ENCODE results near the gene BEND2. TPM values are rescaled to one million over a fixed set of nuclear protein-coding genes. Genes with fewer than 3 reads are reported as not detected.

BEND2 gene
- total and polyA plus RNA-seq, 2 experiments from 2014 or later = not detected

DNA sequence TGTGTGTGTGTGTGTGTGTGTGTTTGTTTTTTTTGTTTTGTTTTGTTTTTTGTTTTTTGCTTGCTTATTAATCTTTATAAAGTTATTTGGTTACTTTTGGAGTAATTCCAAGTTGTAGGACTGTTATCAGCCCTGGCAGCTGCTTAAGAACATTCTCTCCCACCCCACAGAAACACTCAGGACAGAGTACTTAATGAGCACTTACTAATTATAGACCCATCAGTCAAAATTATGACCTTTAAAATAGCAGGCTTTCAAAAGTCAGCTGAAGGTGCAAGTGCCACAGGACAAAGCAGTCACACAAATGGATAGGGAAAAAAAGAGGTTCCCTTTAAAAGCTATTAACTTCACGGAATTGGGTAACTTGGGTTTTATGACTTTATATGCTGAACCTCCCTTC lies 69.0 kb downstream of the BEND2 start:
- Histone ChIP-seq H2AFZ (no peak overlapping the region), H3K36me3 (replicated peaks; ENCODE audit: insufficient read depth, low read depth) (no peaks in the 10 kb centered on the region), H3K4me1 (ENCODE audit: insufficient read depth) (no peaks in the 10 kb centered on the region), H3K9me2 (replicated peaks; ENCODE audit: insufficient read depth) (peaks cover 3% of the 10 kb centered on the region), H3K27me3 (no peaks in the 10 kb centered on the region), H3K4me3 (no peak overlapping the region), H3K27ac (no peak overlapping the region), H3K79me2 (no peaks in the 10 kb centered on the region), H3K9me3 (ENCODE audit: low read depth) (no peaks in the 10 kb centered on the region), H4K20me1 (ENCODE audit: insufficient read depth, poor library complexity, severe bottlenecking) (no peaks in the 10 kb centered on the region), H3K4me2 (no peak overlapping the region)
- TF ChIP-seq EZH2phosphoT487 (IDR thresholded peaks at IDR 0.05; ENCODE audit: low read depth, severe bottlenecking, unreplicated experiment) = no peak
- TF ChIP-seq, protein P1, sequence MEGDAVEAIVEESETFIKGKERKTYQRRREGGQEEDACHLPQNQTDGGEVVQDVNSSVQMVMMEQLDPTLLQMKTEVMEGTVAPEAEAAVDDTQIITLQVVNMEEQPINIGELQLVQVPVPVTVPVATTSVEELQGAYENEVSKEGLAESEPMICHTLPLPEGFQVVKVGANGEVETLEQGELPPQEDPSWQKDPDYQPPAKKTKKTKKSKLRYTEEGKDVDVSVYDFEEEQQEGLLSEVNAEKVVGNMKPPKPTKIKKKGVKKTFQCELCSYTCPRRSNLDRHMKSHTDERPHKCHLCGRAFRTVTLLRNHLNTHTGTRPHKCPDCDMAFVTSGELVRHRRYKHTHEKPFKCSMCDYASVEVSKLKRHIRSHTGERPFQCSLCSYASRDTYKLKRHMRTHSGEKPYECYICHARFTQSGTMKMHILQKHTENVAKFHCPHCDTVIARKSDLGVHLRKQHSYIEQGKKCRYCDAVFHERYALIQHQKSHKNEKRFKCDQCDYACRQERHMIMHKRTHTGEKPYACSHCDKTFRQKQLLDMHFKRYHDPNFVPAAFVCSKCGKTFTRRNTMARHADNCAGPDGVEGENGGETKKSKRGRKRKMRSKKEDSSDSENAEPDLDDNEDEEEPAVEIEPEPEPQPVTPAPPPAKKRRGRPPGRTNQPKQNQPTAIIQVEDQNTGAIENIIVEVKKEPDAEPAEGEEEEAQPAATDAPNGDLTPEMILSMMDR (IDR thresholded peaks at IDR 0.05; ENCODE audit: poor library complexity) = no peak
- no peak for TF ChIP-seq EZH2 (IDR thresholded peaks at IDR 0.05; ENCODE audit: borderline replicate concordance)
- 67% methylated on average over 1 of the region's 1 CpG for WGBS (ENCODE audit: low lambda C conversion rate, missing lambda C conversion rate)
- no peak for DNase-seq (ENCODE audit: low spot score)

DNA sequence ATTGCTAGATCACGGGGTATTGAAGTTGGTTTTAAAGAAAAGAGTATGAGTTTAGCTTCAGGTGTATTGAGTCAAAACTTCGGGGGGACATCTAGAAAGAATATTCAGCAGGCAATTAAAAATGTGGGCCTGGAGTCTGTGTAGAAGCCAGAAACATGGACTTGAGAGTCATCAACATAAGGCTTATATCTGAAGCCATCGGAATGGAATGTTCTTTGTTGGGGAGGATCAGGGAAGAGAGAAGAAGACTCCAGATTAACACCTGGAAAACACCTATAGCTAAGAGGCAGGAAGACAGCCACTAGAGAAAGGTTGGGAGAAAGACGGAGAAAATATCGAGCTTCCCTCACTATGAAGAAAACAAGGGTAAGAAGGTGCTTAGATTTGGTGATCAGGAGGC lies 69.5 kb downstream of the BEND2 start:
- no peak for TF ChIP-seq EZH2phosphoT487 (IDR thresholded peaks at IDR 0.05; ENCODE audit: low read depth, severe bottlenecking, unreplicated experiment)
- TF ChIP-seq EZH2 (IDR thresholded peaks at IDR 0.05; ENCODE audit: borderline replicate concordance) = no peak
- TF ChIP-seq, protein P1 (IDR thresholded peaks at IDR 0.05; ENCODE audit: poor library complexity) = no peak
- no peak overlapping the region for H3K27ac ChIP-seq
- no peaks in the 10 kb centered on the region for H3K4me1 ChIP-seq (ENCODE audit: insufficient read depth)
- no peaks in the 10 kb centered on the region for H3K27me3 ChIP-seq
- 75% methylated on average over 5 of the region's 5 CpGs for WGBS (ENCODE audit: low lambda C conversion rate, missing lambda C conversion rate)
- DNase-seq (ENCODE audit: low spot score) = no peak
- H3K4me2 ChIP-seq = no peak overlapping the region
- H3K36me3 ChIP-seq (replicated peaks; ENCODE audit: insufficient read depth, low read depth) = no peaks in the 10 kb centered on the region
- H3K9me3 ChIP-seq (ENCODE audit: low read depth) = no peaks in the 10 kb centered on the region
- H3K79me2 ChIP-seq = no peaks in the 10 kb centered on the region
- no peak overlapping the region for H3K4me3 ChIP-seq
- H3K9me2 ChIP-seq (replicated peaks; ENCODE audit: insufficient read depth) = peaks cover 3% of the 10 kb centered on the region
- no peak overlapping the region for H2AFZ ChIP-seq
- H4K20me1 ChIP-seq (ENCODE audit: insufficient read depth, poor library complexity, severe bottlenecking) = no peaks in the 10 kb centered on the region

DNA sequence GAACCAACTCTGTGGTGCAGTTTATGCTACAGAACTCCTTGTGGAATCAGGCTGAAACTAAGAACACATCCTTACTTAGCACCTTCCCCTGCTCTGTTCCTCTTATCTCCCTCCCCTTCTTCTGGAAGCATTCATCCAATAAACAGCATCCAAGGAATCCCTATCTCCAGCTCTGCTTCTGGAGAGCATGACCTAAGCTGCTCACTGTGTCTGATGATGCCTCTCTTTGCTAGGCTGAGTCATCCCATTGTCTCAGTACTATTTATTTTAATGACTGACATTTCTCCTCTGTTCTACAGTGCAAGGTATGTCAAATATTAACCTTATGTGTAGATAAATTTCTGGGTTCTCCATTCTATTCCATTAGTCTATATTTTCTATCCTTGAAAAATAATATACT lies 71.2 kb downstream of the BEND2 start:
- peaks cover 3% of the 10 kb centered on the region for H3K9me2 ChIP-seq (replicated peaks; ENCODE audit: insufficient read depth)
- H3K4me2 ChIP-seq = no peak overlapping the region
- no peak overlapping the region for H3K4me3 ChIP-seq
- H3K9me3 ChIP-seq (ENCODE audit: low read depth) = no peaks in the 10 kb centered on the region
- no peak overlapping the region for H2AFZ ChIP-seq
- H3K4me1 ChIP-seq (ENCODE audit: insufficient read depth) = no peaks in the 10 kb centered on the region
- H3K27me3 ChIP-seq = no peaks in the 10 kb centered on the region
- no peaks in the 10 kb centered on the region for H3K79me2 ChIP-seq
- H4K20me1 ChIP-seq (ENCODE audit: insufficient read depth, poor library complexity, severe bottlenecking) = no peaks in the 10 kb centered on the region
- DNase-seq (ENCODE audit: low spot score) = no peak
- TF ChIP-seq EZH2 (IDR thresholded peaks at IDR 0.05; ENCODE audit: borderline replicate concordance) (no peak), EZH2phosphoT487 (IDR thresholded peaks at IDR 0.05; ENCODE audit: low read depth, severe bottlenecking, unreplicated experiment) (no peak)
- TF ChIP-seq, protein P1 (IDR thresholded peaks at IDR 0.05; ENCODE audit: poor library complexity) = no peak
- no peak overlapping the region for H3K27ac ChIP-seq
- H3K36me3 ChIP-seq (replicated peaks; ENCODE audit: insufficient read depth, low read depth) = no peaks in the 10 kb centered on the region

DNA sequence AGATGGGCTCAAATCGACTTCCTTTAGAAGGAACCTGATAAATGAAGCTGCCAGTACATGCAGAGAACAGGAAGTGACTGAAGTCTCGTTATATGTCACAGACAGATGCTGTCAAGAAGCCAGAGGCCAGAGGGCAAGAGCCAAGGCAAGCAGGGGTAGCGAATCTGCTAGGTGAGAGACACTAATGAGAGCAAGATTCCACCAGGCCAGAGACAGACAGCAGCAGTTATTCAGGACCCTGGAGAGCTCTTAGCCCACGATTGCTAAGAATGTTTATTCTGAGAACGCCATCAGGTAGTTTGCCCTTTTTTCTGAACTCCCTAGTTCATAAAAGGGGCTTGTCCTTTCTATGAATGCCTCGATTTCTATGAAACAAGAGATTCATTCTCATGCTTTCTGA lies 73.7 kb downstream of the BEND2 start:
- 42% methylated on average over 6 of the region's 6 CpGs for WGBS (ENCODE audit: low lambda C conversion rate, missing lambda C conversion rate)
- H3K9me3 ChIP-seq (ENCODE audit: low read depth) = no peaks in the 10 kb centered on the region
- DNase-seq (ENCODE audit: low spot score) = peak; percentile 57

More for the DNA sequence above, 73.7 kb downstream of the BEND2 start:
- no peaks in the 10 kb centered on the region for H3K4me1 ChIP-seq (ENCODE audit: insufficient read depth)
- TF ChIP-seq, protein P1 (IDR thresholded peaks at IDR 0.05; ENCODE audit: poor library complexity) = no peak
- TF ChIP-seq EZH2 (IDR thresholded peaks at IDR 0.05; ENCODE audit: borderline replicate concordance) (no peak), EZH2phosphoT487 (IDR thresholded peaks at IDR 0.05; ENCODE audit: low read depth, severe bottlenecking, unreplicated experiment) (no peak)
- H3K4me3 ChIP-seq = no peak overlapping the region
- no peaks in the 10 kb centered on the region for H3K9me2 ChIP-seq (replicated peaks; ENCODE audit: insufficient read depth)
- no peaks in the 10 kb centered on the region for H3K36me3 ChIP-seq (replicated peaks; ENCODE audit: insufficient read depth, low read depth)
- H4K20me1 ChIP-seq (ENCODE audit: insufficient read depth, poor library complexity, severe bottlenecking) = no peaks in the 10 kb centered on the region
- H2AFZ ChIP-seq = no peak overlapping the region
- no peaks in the 10 kb centered on the region for H3K79me2 ChIP-seq
- H3K27me3 ChIP-seq = no peaks in the 10 kb centered on the region
- no peak overlapping the region for H3K4me2 ChIP-seq
- no peak overlapping the region for H3K27ac ChIP-seq
